SK-MEL-5 (cell line): ENCODE measurements around the gene MYO1D. TPM values are rescaled to one million over a fixed set of nuclear protein-coding genes. Genes with fewer than 3 reads are reported as not detected.
"Not testable (repeated sequence)": the region's sequence is repeated elsewhere in the genome, so short reads cannot be mapped to it uniquely, and the experiment has no call there.

ENCODE experiments used
- DNase-seq: peaks from one replicate; pipeline ENCODE4 v3.0.0-alpha.2; 2016; ENCODE audit warnings: low read depth, low spot score
- in situ Hi-C: cut with HindIII; loops from 2 replicates; pipeline ENCODE4 v1.10.0; 2016; ENCODE audit warnings: low sequenced_read_pairs, high pct_unique_total_duplicates, low pct_unique_long_range_greater_than_20kb
- total RNA-seq: library from RNA; depleted of rRNA; stranded (reverse); fragments of >200 nt; shearing (Covaris generic); gene quantifications from 2 replicates; pipeline ENCODE4 v1.2.3, GENCODE V29; 2014

The MYO1D gene
- total RNA-seq, 1 experiment from 2014 or later = 44.5 TPM

DNA sequence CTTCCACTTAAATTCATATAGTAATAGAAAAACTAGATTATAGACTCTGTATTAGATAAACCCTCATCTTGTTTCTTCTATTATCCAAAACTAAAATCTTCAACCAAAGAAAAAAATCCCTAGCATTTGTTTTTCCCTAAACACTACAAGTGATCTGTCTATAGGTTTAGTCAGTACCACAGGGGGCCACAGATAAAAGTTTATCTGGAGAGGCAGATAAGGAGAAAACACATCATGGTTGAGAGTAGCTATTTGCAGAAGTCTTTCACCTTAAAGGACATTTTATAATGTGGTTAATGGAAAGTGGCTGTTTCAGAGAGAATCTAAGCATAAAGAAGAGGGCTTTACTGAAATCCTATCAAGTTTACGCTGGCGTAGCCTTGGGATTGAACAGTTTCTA lies 230.0 kb downstream of the MYO1D start:
- DNase-seq = no peak
- in situ Hi-C loops = no loop called here

GRCh38 chr17:32641514-32641913 lies 235.4 kb downstream of the MYO1D start:
- DNase-seq, in situ Hi-C loops: not testable (repeated sequence)

GRCh38 chr17:32636598-32637218 lies 240.2 kb downstream of the MYO1D start:
- in situ Hi-C loops = no loop called here
- DNase-seq = no peak

DNA sequence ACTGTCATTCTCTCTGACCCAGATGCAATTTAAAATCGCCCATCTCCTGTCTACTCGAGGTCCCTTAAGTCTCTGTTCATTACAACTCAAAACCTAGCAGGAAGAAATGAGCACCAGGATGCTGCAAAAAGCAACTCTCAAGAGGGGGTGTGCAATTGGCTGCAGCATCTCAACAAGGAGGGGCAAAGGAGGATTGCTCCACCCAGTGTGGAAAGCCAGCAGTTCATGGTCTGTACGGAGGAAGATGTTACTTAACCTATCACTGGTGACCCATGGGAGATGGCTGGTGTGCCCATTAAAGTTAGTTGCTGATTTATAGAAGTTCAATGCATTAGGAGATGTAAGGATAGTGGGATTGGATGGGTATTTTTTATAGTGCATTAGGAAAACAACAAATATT lies 242.8 kb downstream of the MYO1D start:
- in situ Hi-C loops = no loop called here
- DNase-seq = peak; percentile 14

- in situ Hi-C loops = no loop called here
- no peak for DNase-seq
These were observed 245.4 kb downstream of the MYO1D start for GRCh38 chr17:32631341-32632096.

GRCh38 chr17:32629563-32630190 lies 247.2 kb downstream of the MYO1D start:
- DNase-seq = no peak
- in situ Hi-C loops = no loop called here

GRCh38 chr17:32628271-32629044 lies 248.5 kb downstream of the MYO1D start:
- in situ Hi-C loops = no loop called here
- DNase-seq = no peak

- DNase-seq = no peak
- in situ Hi-C loops = no loop called here
These were observed 249.5 kb downstream of the MYO1D start for GRCh38 chr17:32627239-32627996.

DNA sequence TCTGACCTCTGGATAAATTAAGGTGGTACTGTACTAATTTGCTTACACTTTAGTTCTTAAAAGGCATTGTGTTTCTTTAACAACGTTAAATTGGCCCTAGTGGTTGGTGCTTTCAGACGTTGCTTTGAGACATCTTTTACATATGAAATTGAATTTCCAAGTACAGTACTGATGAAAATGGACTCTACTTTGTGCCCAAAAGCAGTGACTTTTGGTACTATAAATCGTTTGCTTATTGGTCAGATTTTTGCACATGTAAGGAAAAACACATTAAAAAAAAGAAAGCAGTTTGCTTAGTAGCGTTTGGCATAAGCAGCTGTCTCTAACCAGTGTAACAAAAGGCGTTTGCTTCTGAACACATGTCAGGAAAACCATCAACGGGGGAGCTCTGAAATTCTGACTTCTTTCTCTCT lies 250.5 kb downstream of the MYO1D start:
- in situ Hi-C loops = no loop called here
- no peak for DNase-seq

DNA sequence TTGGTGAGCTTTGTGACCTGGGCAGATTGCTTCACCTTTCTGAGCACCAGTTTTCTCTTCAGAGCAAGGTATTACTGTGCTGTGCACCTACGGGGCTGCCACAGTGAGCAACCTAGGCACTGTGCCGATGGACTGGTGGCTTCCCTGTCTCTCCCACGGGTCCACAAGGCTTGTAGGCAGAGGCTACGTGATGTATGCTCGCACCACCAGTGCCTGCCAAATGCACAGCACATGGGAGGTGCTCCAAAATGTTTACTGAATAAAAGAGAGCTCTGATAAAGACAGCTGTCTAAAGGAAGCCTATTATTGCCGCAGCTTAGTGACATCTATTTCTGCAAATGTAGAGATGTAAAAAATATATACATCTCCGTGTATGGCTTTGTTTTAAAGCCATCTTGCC lies 251.0 kb downstream of the MYO1D start:
- no peak for DNase-seq
- in situ Hi-C loops = no loop called here

GRCh38 chr17:32623196-32623595 lies 253.7 kb downstream of the MYO1D start:
- no peak for DNase-seq
- in situ Hi-C loops = no loop called here

DNA sequence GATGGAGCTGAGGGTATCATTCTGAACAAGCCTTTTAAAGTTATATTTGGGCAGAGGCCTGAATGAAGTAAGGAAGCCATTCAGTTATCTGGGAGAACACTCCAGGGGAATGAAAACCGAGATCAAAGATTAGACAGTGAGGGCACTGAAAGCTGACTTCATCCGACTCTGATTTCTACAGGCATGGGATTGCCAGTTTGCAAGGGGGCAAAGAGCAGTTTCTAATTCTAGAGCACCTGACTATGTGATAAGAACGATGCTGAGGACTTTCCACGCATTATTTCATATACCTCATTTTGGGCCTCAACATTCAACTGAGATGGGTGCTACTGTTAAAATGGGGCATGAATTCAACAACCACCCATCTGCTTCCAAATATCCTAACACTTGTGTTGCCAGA lies 254.4 kb downstream of the MYO1D start:
- in situ Hi-C loops = no loop called here
- DNase-seq = no peak

- no peak for DNase-seq
- in situ Hi-C loops = no loop called here
These were observed 255.2 kb downstream of the MYO1D start for GRCh38 chr17:32621612-32622312.

DNA sequence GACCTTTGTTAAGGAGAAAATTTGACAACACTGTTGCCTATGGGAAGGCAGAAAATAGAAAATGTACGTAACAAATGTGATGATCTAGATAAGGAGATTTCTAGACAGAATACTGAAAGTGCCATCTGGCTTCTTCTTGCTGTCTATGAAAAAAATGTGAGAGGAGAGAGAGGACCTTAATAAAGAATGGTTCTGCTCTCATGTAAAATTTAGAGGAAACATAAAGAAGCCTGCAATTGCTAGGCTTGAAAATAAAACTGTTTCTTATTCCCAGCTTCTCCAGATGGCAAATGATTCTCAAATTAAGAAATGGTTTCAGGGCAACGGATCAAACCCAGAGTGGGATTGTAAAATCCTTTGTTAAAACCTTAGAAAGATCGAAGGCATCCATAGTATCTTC lies 261.6 kb downstream of the MYO1D start:
- in situ Hi-C loops = no loop called here
- no peak for DNase-seq

GRCh38 chr17:32610943-32611342 lies 266.0 kb downstream of the MYO1D start:
- DNase-seq = no peak
- in situ Hi-C loops = no loop called here

GRCh38 chr17:32609884-32610650 lies 266.9 kb downstream of the MYO1D start:
- in situ Hi-C loops = no loop called here
- no peak for DNase-seq
